Body of pancreas (tissue), 4 donors: ENCODE measurements around the gene SLX9.

Experiments used
- POLR2A ChIP-seq, 3 donors: fragments of 450-650 bp; IDR thresholded peaks; one replicate each; pipeline ENCODE4 v1.6.1; 2016; ENCODE audit warnings: antibody characterized with exemption in 3 of 3, mild to moderate bottlenecking in 2 of 3
- TF ChIP-seq, protein P1 (sequence below), 7 experiments: fragments of 450-650 bp in 4 of 7; fragments of 200-600 bp in 3 of 7; sonication (generic) in 3 of 7; IDR thresholded peaks; one replicate each; pipeline ENCODE4 v1.5.1; 2016 to 2019; ENCODE audit warnings: antibody characterized with exemption in 7 of 7

- TF ChIP-seq, protein P1, sequence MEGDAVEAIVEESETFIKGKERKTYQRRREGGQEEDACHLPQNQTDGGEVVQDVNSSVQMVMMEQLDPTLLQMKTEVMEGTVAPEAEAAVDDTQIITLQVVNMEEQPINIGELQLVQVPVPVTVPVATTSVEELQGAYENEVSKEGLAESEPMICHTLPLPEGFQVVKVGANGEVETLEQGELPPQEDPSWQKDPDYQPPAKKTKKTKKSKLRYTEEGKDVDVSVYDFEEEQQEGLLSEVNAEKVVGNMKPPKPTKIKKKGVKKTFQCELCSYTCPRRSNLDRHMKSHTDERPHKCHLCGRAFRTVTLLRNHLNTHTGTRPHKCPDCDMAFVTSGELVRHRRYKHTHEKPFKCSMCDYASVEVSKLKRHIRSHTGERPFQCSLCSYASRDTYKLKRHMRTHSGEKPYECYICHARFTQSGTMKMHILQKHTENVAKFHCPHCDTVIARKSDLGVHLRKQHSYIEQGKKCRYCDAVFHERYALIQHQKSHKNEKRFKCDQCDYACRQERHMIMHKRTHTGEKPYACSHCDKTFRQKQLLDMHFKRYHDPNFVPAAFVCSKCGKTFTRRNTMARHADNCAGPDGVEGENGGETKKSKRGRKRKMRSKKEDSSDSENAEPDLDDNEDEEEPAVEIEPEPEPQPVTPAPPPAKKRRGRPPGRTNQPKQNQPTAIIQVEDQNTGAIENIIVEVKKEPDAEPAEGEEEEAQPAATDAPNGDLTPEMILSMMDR (IDR thresholded peaks at IDR 0.05), result no peak
- TF ChIP-seq POLR2A (IDR thresholded peaks at IDR 0.05), result no peak
Measured at GRCh38 chr21:44992608-44993031, 52.8 kb downstream of the SLX9 start.
